Measurements from ENCODE around the gene XXYLT1.

GRCh38 chr3:195254454-195255175, 16.3 kb downstream of the XXYLT1 start:
- TF ChIP-seq POLR2A (IDR thresholded peaks at IDR 0.05) (no peak), CTCF (IDR thresholded peaks at IDR 0.05) (no peak)
